HG02981 (cell line): Measurements from ENCODE around the gene MAGEB5.
"Not testable (repeated sequence)": the region's sequence is repeated elsewhere in the genome, so short reads cannot be mapped to it uniquely, and the experiment has no call there.

ENCODE experiments used
- ATAC-seq: cut with Tn5 transposase; IDR thresholded peaks from one replicate; pipeline ENCODE4 v1.9.1; 2021; ENCODE audit warnings: mild to moderate bottlenecking, moderate library complexity; ENCODE audit not compliant: unreplicated experiment

The MAGEB5 gene, protein sequence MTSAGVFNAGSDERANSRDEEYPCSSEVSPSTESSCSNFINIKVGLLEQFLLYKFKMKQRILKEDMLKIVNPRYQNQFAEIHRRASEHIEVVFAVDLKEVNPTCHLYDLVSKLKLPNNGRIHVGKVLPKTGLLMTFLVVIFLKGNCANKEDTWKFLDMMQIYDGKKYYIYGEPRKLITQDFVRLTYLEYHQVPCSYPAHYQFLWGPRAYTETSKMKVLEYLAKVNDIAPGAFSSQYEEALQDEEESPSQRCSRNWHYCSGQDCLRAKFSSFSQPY

DNA sequence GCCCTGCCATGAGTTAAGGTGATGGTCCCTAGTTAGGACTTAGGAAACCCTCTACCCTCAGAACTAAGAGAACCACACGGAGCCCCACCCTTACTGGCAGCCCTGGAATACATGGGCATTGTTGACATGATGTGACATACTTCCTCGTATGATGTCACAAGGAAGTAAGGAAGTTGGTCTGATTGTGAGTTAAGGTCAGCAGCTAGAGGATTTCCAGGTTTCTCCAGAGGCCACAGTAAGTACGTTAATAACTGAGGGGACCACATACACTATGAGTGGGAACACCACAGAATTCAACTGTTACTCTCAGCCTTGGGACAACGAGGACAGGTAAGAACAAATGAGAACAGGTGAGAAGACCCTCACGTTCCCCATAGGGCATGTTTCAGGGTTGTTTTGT lies at the start of gene MAGEB5:
Gene MAGEB5 (plus strand): TSS at position 301 of the 400 bp plus-strand sequence. CDS start 1,133 bp downstream, outside the sequence.
- no peak for ATAC-seq

DNA sequence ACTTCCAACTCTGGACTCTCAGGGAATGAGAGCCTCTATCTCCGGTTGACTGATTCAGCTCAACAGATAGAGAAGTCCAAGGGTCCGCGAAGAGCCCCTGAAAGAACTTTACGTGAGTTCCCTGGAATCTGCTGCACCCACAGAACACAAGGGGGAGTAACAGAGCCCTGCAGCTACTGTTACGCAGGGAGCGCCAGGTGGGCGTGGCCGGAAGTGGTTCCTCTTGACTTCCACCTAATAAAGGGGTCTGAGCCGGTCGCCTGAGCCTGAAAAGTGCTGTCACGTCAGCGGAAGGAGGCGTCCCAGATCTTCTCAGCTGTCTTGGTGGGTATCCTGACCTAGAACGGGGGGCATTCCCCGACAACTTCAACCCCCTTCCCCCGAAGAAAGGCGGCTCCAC lies 23.8 kb upstream of the MAGEB5 start, which contains the start of gene MAGEB6:
Gene MAGEB6 (plus strand): TSS at position 237 of the 400 bp plus-strand sequence. CDS start 1,407 bp downstream, outside the sequence.
- no peak for ATAC-seq

DNA sequence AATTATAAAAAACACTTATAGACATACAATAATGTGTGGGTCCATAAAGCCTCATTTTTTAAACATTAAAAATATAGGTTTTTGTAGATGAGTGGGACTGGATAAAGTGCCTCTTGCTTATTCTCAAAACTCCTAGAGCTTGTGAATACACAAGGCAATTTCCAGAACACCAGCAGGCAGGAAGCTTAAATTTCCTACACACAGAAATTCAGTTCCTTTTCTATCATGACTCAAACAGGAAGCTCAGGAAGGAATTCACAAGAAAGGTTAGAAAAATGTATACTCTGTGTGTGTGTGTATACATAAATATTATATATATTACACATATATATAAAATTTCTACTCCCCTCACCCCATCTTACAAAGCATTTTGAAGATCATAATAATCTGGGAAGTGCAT lies 12.4 kb upstream of the MAGEB5 start:
- no peak for ATAC-seq

DNA sequence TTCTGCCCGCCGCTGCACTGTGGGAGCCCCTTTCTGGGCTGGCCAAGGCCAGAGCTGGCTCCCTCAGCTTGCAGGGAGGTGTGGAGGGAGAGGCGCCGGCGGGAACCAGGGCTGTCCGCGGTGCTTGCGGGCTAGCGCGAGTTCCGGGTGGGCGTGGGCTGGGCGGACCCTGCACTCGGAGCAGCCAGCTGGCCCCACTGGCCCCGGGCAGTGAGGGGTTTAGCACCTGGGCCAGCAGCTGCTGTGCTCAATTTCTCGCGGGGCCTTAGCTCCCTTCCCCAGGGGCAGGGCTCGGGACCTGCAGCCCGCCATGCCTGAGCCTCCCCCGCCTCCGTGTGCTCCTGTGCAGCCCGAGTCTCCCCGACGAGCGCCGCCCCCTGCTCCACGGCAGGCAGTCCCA lies 11.3 kb upstream of the MAGEB5 start:
- not testable (repeated sequence) for ATAC-seq

DNA sequence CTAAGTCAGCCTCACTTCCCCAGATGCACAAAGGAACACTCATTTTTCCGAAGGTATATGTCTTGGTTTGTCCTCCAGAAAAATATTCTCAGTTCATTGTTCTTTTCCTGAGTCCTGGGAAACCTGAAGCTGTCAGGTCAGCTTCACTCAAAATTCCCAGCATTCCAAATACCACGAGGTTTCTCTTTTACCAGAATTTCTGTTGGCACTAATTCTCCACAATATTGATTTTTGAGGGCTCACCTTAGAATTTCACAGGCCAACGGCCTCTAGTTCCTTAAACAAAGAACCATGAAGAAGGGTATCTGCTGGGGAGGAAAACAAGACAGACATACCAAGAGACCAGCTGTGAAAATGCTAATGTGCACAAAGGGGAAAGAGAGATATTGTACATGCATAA lies 8.0 kb upstream of the MAGEB5 start:
- ATAC-seq, result no peak

DNA sequence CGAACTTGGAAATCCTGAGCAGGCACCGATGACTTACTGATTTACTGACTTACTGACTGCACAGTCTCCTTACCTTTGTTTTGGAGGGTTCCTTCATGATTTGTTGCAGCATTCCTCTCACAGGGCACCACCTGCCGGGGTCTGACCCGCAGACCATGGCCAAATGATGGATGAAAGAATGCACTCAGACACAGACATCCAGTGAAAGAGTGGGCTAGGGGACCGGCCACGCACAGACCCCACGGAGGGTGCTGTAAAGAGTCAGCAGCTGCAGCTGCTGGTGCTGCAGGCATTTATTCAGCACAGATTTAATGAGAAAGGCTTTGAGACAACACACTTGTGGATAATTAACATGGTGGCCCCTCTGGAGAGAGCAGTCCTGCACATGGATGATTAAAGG lies 3.4 kb downstream of the MAGEB5 start:
- ATAC-seq, result no peak

DNA sequence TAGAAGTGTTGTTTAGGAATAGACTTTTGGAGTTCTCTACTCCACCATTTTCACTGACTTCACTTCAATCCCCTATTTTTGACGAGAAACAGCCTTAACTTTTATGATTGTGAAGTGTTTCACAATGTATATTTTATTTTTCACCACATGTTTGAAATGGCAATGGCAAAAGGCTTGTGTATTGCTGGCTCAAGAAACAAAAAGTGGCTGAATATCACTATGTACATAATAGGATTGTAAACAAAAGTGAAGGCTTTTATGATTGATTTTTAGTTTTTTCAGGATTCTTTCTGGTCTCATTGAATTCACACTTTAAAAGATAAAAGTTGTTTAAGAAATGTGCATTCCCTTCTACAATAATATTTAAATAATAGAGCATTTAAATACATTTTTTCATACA lies 18.2 kb downstream of the MAGEB5 start:
- no peak for ATAC-seq

DNA sequence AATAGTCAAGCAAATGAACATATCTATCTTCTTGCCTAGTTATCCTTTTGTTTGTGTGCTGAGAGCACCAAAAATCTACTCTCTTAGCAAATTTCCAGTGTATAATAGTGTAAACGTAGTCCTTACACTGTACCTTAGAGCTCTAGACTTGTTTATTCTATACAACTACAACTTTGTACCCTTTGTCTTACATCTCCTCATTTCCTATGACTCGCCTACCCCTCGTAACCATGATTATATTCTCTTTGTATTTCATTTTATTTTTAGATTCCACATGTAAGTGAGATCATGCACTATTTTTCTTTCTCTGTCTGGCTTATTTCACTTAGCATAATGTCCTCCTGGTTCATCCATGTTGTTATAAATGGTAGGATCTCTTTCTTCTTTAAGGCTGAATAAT lies 37.6 kb downstream of the MAGEB5 start:
- no peak for ATAC-seq

DNA sequence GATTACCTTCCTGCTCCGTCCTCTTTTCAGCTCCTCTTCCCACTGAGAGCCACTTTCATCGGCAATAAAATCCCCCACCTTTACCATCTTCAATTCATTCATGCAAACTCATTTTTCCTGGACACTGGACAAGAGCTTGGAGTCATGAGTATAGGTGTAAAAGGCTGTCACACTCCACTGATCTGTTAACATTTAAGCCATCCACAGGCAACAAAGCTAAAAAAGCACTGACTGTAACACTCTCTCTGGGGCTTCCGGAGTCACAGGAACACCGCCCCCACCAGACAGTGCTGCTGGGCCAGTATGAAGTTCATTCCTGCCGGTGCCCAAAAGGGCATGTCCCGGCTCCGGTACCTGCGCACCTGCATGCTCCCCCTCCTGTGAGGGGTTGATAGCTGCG lies 38.5 kb downstream of the MAGEB5 start:
- ATAC-seq, result no peak

DNA sequence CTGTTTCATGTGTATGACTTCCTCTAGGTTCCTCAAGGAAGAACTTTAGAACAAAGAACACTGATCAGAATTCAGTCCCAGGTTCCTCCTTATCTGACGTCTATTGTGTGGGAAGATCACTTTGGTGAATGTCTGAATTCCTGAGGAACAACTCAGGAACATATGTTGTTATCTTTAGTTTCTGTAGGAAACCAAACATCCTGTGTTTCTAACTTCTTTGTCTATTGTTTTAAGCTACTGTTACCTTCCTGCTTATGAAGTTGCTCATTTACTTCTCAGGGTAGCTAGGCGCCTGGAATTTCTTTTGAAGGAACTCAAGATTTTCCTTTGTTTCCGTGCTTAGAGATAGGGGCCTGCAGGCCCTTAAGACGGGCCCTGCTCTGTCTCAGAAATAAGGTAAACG lies 46.2 kb downstream of the MAGEB5 start:
- ATAC-seq, result no peak
